Measurements from ENCODE around the gene IL1A.

The IL1A gene

DNA sequence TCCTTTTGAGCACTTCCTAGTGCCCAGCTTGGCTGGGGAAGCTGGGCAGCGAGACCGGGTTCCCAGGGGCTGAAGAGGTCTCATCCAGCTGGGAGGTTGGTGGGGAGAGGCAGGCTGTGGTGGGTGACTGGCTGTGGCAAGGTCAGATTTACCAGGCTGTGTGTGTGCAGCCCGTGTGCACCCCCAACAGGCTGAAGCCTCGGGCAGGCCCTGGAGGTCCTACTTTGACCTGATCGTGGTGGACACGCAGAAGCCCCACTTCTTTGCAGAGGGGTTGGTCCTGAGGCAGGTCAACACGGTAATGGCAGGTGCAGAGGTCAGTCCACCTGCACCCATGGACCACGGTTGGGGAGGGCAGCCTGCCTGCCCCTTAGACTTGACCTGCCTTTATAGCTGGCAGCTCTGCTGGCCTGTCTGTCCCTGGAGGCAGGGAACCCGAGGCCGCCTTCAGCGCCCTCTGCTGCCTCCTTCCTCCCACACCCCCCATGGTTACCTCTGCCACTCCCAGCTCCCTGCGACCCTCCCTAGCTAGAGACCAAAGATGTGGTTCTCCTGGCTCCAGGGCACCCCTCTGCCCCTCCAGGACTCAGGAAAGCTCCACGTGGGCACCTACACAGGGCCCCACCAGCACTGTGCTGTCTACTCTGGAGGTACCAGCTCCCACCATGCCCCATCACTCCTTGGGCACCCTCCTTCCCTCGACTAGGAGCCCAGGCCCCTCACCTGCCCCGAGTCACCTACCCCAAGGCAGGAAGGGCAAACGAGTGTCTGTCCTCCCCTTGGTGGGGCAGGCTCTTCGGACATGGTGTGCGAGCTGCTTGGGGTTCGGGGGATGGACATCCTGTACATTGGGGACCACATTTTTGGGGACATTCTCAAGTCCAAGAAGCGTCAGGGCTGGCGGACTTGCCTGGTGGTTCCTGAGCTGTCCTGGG is 59.4 kb downstream of the IL1A start:
- DNase-seq, result no peak

DNA sequence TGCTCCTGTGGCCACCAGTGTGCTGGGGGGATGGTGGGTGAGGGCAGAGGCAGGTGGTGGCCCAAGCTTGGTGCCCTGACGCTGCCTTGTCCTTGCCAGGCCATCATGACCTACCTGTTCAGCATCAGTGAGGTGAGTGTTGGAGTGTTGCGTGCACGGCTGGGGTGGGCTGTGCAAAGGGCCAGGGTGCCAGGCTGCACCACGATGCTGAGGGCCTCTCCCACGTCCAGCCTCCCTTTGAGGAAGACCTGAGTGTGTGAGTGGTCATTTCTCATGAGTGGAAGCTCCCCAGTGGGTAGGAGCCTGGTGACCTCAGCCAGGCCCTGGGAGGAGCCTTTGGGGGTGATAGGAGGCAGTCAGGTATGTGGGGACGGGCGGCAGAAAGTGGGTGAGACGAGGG is 60.3 kb downstream of the IL1A start:
- no peak for DNase-seq
